NT2/D1 (cell line): ENCODE results near the gene KIF23.

Experiments
- SUZ12 ChIP-seq: IDR thresholded peaks from 2 replicates; pipeline ENCODE4 v1.6.1; 2011; ENCODE audit not compliant: insufficient read length, insufficient read depth; ENCODE audit errors: extremely low read depth
- YY1 ChIP-seq: IDR thresholded peaks from 2 replicates; pipeline ENCODE4 v1.6.1; 2011; ENCODE audit not compliant: insufficient read length, insufficient read depth
- ZNF274 ChIP-seq: IDR thresholded peaks from 2 replicates; pipeline ENCODE4 v1.6.1; 2011; ENCODE audit warnings: mild to moderate bottlenecking, low read depth, low read length

- TF ChIP-seq YY1, result no peak
- no peak for TF ChIP-seq ZNF274
- TF ChIP-seq SUZ12, result no peak
Measured at GRCh38 chr15:69456208-69457166, 42.3 kb downstream of the KIF23 start.
